GM21528 (cell line): ENCODE data around the gene SLC16A8.

Source experiments
- ATAC-seq: cut with Tn5 transposase; IDR thresholded peaks from one replicate; pipeline ENCODE4 v1.9.1; 2021; ENCODE audit warnings: mild to moderate bottlenecking, moderate library complexity; ENCODE audit not compliant: unreplicated experiment, low FRiP score

The SLC16A8 gene

DNA sequence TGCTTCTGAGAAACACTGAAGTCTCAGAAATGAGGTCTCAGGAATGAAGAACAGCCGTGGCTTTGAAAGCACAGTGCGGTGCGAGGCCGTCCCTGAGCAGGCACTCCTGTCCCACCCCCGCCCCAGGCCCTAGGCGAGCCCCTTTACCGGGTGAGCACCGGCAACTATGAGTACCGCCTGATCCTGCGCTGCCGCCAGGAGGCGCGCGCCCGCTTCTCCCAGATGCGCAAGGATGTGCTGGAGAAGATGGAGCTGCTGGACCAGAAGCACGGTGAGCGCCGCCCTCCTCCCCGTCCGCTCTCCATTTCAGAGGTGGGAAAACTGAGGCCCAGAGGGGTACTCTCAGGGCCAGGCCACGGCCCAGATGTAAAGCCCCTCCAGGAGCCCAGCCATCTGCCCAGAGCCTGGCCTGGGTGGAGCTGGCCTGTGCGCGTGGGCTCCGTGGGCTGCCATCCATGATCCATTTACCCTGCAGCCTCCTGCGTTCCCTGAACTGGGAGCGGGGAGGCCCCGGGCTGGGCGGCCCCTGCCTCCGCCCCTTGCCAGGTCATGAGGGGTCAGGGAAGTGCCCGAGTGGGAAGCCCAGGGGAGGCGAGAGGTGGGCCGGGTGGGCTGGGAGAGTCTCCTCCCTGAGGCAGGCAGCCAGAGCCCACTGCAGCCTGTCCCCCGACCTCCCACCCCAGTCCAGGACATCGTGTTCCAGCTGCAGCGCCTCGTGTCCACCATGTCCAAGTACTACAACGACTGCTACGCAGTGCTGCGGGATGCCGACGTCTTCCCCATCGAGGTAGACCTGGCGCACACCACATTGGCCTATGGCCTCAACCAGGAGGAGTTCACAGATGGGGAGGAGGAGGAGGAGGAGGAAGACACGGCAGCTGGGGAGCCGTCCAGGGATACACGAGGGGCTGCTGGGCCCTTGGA lies 9.5 kb downstream of the SLC16A8 start:
- ATAC-seq = no peak

DNA sequence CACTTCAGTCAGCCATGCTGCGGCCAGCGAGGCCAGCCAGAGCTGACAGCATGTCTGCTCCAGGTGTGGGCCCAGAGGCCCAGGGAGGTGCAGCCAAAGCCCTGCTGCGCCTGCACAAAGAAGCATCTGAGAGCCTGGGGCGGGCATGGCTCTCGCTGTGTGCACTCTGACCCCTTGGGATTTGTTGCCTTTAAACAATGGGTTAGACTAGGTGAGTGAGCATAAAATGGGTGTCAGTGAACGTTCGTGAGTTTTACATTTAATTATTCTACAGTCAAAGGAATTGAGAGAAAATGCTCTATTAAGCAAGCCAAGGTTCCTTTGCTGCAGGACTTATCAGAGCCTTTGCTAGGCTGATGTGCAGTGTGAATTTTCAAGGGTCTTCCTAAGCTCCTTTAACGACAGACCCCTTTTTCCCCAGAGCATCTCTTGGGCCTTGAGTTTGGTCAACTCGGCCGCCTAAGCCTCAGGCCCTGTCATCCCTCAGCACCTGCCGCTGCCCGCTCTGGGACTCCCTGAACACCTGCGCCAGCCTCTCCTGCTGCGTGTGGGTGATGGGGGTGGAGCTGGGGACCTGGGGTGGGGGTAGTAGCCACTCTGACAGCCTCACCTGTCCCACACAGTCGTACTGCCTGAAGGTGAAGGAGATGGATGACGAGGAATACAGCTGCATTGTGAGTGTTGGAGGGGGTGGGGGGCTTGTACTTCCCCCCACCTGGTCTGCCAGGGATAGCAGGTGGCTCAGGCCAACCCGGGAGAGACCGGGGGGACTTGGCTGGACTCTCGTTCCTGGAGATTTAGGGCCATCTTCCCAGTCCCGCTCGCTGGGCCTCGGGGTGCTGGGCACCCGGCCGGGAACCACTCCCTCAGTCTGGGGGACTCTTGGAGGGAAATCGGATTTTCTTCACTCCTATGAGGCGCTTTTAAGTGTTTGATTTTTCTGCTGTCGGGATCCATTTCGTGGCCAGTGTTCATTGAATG lies 10.5 kb downstream of the SLC16A8 start:
- ATAC-seq = no peak

DNA sequence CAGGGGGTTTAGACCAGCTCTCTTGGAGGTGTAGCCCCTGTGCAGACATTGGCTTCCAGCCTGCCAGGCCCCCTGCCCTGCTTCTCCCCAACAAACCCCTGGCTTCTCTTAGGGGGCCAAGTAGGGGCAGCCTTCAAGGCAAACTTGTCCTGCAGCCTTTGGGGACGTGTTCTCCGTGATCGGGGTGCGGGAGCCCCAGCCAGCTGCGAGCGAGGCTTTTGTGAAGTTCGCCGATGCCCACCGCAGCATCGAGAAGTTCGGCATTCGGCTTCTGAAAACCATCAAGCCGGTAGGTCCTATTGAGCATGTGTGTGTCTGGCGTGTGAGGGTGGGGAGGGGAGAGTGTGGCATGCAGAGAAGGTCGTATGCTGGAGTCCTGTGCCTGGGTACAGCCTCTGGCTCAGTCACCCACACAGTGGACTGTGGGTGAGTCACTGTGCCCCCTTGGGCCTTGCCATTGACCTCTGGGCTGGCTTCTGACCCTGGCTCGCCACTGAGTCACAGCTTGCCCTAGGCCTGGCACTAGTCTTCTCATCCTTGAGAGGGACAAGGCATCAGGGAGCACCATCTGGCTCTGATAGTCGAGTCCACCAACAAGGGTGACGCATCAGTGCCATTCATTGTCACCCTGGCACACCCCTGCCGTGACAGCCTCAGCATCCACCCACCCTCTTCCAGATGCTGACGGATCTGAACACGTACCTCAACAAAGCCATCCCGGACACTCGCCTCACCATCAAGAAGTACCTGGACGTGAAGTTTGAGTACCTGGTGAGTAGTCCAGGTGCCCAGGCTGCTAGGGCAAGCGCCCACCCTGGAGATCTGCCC lies 11.4 kb downstream of the SLC16A8 start:
- ATAC-seq = no peak

DNA sequence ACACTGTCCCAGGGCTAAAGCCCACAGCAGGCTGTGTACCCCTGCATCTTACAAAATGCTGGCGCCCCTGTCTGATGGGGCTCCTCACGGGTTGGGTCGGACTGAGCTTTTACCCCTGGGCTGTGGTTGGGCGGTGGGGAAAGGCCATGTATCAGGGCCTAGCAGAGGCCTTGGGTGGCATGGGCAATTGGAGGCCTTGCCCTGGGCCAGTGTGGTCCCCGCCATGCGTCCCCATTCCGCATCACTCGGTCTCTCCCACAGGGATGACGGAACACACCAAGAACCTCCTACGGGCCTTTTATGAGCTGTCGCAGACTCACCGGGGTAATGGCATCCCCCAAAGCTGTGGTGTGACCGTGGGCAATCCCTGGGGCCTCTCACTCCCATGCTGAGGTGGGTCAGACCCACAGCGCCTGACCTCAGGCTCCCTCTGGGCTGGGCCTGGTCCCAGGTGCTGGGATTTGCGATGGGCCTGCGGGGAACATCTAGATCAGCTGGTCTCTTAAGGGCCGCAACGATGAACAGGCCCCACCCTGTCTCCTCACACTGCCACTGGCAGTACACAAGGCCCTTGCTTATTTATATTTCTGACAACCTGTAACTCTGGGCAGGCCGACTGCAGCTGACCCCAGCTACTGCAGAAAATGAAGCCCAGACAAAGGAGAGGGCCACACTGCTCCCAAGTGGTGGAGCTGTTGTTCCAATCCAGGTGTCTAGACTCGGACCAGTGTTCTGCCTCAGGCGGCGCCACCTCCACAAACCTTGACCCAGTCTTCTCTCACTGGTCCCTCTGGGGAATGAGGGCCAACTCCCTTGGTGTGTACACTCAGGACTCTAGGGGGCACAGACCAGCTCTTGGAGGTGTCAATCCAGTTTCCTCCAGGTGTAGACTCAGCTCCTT lies 12.3 kb downstream of the SLC16A8 start:
- ATAC-seq = no peak

DNA sequence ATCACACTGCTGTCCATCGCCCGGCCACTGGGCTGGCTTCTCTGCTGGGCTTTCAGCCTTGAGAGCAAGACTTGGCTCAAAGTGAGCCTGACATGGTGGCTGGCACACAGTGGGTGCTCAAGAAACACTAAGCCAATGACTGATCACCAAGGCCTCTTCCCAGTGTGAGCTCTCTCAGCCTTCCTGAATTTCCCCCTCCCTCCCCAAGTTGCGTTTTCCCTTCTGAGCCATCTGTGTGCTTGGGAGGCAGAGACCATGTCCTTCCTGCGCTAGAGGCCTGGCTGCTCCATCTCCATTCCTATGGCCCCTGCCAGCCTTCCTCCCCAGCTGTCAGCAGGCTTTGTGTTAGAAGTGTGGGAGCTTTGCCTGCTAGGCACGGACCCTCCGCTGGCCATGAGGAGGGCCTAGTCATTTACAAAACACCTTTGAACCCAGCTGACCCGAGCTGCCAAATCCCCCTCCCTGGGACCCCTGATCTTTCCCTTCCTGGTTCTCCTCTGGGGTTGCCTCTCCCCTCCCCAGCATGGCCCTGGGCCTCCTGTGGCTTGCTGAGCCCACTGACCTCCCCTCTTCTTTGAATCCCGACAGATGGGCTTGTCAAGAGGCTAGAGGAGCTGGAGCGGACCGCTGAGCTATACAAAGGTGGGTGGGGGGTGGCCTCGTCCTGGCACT lies 13.6 kb downstream of the SLC16A8 start:
- no peak for ATAC-seq

DNA sequence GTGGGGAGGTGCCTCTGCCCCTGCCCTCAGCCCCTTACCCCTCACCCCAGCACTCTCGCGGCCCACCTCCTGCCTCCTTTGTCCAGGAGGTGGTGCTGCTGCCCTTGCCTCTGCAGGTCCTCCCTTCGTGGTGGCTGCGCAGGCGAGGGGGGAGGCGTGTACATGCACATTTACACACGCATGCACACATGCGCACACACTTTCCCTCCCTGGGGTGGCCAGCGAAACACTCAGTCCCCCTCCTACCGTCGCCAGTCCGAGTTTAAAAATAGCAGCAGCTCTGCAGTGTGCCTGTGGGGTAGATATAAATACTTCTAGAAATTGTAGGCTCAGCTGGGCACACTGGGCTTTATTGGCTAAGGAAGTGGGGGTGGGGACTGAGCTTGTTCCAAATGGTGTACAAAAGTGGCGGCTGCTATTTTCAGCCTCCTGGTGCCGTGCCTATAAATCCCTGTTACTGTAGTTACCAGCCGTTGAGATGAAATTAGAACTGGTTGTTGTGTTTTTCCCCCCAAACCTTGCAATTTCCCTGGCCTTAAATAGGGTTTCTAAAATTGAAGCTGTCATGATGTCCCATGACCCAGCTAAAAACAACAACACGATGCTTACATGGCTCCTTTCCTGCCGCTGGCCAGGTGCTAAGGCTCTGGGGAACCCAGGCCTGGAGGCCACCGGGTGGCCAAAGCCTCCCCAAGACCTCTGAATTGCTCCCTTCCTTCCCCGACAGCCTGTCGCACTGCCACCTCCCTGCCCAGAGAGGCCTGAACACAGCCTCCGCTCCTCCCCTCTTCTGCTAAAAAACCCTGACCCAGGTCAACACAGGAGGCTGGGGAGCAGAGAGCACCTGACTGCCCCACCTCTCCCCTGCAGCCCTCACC lies 14.4 kb downstream of the SLC16A8 start:
- no peak for ATAC-seq

DNA sequence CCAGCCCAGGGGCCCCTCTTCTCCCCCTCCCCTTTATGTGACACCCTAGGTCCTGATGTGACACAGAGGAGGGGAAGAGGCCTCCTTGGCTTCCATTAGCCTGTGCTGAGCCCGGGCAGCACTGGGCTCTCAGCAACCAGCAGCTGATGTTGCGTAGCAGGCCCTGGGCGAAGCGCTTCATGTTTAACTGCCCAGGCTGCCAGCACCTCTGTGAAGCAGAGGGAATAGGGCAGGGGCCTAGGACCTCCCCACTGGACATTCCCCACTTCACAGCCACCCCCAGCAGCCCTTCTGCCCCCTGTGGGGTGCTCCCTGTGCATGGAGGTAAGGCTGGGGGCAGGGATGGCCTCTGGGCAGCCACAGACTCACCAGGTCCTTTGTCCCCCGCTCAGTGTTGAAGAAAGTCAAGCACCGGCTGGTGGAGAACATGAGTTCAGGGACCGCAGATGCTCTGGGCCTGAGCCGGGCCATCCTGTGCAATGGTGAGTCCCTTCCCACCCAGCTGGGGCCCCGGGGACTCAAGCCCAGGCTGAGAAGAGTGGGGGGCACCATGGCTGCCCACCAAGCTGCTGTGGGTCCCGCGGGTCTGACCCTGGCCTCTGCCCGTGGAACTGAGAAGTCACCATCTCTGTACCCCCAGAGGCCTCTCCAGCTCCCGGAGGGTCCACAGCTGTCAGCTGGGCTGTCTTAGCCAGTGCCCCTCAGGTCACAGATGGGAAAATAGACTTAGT lies 15.2 kb downstream of the SLC16A8 start:
- no peak for ATAC-seq

DNA sequence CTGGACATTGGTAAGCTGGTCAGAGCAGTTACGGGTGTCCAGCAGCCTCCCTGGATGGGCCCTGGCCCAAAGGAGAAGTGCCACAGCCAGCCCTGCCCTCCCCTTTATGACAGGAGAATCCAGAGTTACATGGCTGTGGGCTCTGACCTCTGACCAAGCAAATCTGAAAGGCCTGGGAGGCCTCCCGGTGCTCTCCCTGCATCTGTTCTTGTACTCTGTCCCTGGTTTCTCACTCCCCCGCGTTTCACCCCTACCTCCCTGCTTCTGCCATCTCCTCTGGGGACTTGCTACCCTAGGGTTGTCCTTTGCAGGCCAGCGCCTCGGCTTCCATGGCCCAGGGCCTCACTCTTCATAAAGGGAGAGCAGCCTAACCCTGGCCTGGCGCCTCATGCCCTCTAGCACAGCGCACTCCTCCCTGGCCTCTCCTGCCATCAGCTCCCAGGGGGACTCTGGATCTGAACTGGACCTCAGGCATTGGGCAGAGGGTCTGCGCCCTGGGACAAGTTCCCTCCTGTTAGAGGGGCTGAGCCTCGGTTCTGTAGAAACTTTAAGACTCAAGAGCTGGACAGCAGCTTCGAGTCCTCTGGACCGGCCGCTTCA lies 16.1 kb downstream of the SLC16A8 start:
- ATAC-seq = no peak

DNA sequence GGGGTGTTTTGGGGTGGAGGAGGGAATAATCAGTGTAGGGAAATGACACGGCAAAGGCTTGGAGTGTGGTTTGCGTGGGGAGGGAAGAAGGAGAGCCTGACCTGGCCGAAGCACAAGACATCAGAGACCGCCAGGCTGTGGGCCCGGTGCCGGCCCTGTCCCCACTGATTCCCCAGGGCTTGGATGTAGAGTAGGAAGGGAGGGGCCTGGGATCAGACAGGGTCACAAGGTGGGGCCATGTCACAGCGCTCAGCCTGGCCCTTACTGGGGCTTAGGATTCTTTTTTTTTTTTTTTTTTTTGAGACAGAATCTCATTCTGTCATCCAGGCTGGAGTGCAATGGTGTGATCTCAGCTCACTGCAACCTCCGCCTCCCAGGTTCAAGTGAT lies 17.0 kb downstream of the SLC16A8 start:
- ATAC-seq = no peak

DNA sequence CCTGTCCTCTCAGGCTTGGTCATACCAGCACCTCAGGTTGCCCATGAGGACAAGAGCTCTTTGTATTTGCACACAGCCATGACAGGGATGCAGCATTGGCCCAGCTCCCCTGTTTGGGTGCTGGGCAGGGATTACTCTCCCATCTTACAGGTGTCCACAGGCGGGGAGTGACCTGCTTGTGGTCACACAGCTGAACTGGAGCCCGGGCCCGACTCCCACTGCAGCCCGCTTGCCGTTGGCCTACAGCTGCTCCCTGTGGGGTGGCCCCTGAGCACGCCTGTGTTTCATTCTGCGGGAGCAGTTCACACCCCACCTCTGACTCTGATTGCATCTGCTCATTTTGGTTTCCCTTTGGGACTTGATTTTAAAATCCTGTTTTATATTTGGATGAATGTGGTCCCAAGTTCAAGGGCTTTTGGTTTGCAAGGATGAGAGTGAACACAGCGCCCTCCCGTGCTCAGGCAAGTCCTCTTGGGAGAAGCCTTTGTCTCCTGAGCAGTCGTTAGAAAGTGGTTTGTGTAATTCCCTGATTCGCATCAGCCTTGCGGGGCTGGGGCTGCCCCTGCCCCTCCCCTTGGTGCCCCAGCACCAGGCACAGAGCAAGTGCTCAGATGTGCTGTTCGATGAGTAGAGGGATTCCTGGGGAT lies 17.5 kb downstream of the SLC16A8 start:
- no peak for ATAC-seq

DNA sequence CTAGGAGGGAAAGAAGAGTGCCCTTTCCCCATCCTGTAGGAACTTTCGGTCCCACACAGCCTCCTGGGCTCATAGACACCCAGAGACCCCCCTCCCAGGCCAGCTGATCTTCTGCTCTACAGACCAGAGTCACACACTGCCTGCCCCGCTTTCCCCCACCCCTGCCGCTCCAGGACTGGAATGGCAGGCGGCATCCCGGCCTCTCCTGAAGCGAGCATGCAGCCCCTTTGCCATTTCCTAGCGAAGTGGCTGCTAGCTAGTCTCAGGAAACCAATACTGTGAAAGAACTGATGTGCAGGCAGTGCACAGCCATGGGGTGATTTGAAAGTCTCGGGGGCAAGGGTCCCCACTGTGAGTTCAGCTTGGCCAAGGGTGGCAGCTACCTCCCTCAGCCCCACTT lies 18.4 kb downstream of the SLC16A8 start:
- no peak for ATAC-seq

DNA sequence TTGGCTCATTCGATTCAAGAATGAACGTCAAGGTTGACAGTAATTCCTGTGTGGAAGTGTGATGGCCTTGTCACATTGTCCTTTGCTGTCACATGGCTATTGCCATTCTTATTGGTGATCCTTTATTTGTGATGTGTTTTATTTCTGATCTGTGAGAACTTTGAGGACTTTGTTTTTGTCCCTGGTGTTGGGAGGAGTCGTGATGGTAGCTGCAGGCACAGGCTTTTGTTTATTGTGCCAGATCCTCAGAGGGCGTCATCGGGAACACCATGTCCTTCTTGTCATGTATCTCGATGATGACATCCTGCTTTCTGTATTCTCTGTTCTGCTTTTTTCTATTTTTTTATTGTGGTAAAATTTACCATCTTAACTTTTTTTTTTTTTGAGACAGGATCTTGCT lies 21.2 kb downstream of the SLC16A8 start:
- ATAC-seq = no peak

DNA sequence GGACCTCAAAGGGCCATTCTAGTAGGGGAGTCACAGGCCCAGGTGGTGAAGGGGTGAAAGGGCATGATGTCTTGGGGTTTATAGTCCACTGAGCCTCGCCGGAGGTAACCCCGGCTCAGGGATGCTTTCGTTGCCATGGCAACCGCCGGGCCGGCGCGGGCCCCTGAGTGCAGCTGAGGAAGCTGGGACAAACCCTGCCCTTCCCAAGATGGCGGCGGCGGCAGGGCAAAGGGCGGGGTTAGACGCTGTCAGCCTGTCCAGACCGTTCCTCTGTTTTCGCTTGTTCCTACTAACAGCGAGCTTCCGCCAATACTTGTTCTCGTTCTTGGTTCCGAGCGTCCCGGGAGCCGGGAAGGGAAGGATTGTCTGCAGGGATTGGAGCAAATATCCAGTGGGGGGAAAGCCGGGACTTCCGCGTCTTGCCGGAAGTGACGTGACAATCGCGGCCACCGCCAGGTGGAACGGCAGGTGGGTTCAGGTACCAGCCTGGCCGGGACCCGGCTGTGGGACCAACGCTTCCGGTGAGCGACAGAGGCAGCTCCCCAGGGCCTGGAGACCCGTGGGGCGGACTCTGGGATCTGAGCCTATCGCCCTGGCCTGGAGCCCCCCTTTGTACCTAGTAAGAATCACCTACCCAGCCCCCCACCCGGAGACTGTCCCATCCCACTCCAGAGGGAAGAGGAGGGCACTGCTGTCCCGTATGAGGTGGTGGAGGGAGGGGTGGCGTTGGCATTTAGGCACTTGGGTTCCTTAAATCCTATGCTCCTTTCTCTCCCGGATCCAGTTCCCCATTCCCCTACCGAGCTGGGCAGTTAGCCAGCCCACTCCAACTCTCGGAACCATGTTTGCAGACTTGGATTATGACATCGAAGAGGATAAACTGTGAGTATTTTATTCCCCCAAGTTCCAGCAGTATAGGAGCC lies 26.8 kb downstream of the SLC16A8 start, which contains the start of gene PICK1:
Gene PICK1 (plus strand): TSS at position 436 of the 923 bp plus-strand sequence. CDS start 406 bp downstream, at position 842.
- no peak for ATAC-seq

DNA sequence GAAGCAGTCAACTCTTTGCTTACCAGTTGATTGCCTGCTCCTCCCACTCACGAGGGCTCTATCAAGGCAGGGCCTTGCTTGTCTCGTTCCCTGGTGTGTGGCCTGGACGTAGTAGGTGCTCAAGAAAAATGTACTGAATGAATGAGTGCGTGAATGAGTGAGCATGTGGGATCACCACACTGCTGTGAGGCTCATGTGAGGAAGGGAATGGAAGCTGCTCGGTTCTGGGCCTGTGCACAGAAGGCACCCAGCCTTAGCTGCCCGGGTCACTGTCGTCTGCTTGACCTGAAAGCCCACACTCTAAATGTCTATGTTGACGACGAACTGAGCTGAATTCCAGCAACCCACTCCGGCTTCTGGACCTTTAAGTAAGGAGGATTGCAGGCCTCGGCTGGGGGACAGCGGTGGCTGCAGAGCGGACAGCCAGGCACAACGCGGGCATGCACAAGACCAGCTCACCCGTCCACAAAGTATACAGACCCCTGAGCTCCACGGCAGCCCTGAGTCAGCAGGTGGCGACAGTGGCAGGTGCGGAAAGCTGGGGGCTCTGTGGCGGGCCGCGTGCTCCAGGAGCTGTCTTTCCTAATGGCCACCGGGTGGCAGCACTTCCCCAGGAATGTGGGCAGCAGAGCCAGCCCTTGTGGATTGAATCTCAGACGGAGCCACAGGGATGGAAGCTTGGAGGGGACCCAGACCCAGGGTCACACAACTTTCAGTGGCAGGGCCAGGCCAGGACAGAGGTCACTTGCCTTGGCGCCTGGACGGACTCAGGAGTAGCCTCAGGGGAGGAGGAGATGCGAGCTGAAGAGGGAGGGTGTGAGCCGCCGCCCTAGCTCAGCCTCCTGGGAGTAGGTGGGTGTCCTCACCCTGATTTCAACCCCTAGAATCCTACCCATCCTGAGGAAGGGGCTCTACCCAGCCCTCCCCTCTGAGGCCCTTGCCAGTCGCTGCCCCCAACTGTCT lies 31.8 kb downstream of the SLC16A8 start:
- no peak for ATAC-seq
